A673 (cell line): ENCODE data around the gene HDGF. TPM values are rescaled to one million over a fixed set of nuclear protein-coding genes. Genes with fewer than 3 reads are reported as not detected.
"Not testable (repeated sequence)": the region's sequence is repeated elsewhere in the genome, so short reads cannot be mapped to it uniquely, and the experiment has no call there.

Experiments used
- BruUV-seq: library from RNA; stranded (reverse); fragments of 400-500 nt; replicated peaks from 2 replicates; lab custom pipeline; 2021; lab: Mats Ljungman, UMichigan
- CTCF ChIA-PET: fragments of 300-600 bp; sonication (Branson Sonifier 250); formaldehyde crosslinking; loops from one replicate; lab custom pipeline; 2022; ENCODE audit warnings: antibody characterized with exemption; lab: Charles Lee
- POLR2A ChIA-PET: fragments of 300-600 bp; sonication (Branson Sonifier 250); formaldehyde crosslinking; loops from one replicate; lab custom pipeline; 2022; ENCODE audit warnings: antibody characterized with exemption; ENCODE audit not compliant: low non-redundant PET; lab: Charles Lee
- DNase-seq: peaks from one replicate; pipeline ENCODE4 v3.0.0-alpha.2; 2015; ENCODE audit warnings: low spot score
- H3K27ac ChIP-seq: fragments of 200-600 bp; sonication (generic); 2 replicates; pipeline ENCODE4 v1.5.1; 2016; ENCODE audit warnings: mixed run types, low read depth, mild to moderate bottlenecking, mixed read lengths, antibody characterized with exemption, low read length; ENCODE audit not compliant: poor library complexity, severe bottlenecking
- H3K27me3 ChIP-seq: fragments of 200-600 bp; sonication (generic); replicated peaks from 2 replicates; pipeline ENCODE4 v1.6.1; 2017; ENCODE audit warnings: mixed run types, low read depth, mild to moderate bottlenecking, mixed read lengths, antibody characterized with exemption, low read length; ENCODE audit not compliant: insufficient read depth, poor library complexity
- H3K36me3 ChIP-seq: fragments of 200-600 bp; sonication (generic); 2 replicates; pipeline ENCODE4 v1.6.1; 2016; ENCODE audit warnings: mixed run types, mild to moderate bottlenecking, mixed read lengths, antibody characterized with exemption, low read length; ENCODE audit not compliant: insufficient read depth, poor library complexity, severe bottlenecking
- H3K4me1 ChIP-seq: fragments of 200-600 bp; sonication (generic); 2 replicates; pipeline ENCODE4 v1.6.1; 2017; ENCODE audit warnings: mixed run types, mild to moderate bottlenecking, mixed read lengths, antibody characterized with exemption, low read length; ENCODE audit not compliant: insufficient read depth, poor library complexity, severe bottlenecking
- H3K4me3 ChIP-seq: fragments of 200-600 bp; sonication (generic); 2 replicates; pipeline ENCODE4 v1.5.1; 2016; ENCODE audit warnings: low read depth, mixed run types, mild to moderate bottlenecking, mixed read lengths, low read length; ENCODE audit not compliant: poor library complexity, severe bottlenecking
- H3K9me3 ChIP-seq: fragments of 200-600 bp; sonication (generic); 2 replicates; pipeline ENCODE4 v1.6.1; 2016; ENCODE audit warnings: mixed run types, low read depth, mild to moderate bottlenecking, mixed read lengths, antibody characterized with exemption, low read length; ENCODE audit not compliant: poor library complexity, severe bottlenecking
- EZH2 ChIP-seq: fragments of 200-600 bp; sonication (generic); IDR thresholded peaks from 2 replicates; pipeline ENCODE4 v1.6.1; 2017; ENCODE audit warnings: borderline replicate concordance, low read depth, mild to moderate bottlenecking, mixed read lengths, antibody characterized with exemption, low read length; ENCODE audit not compliant: poor library complexity, severe bottlenecking
- intact Hi-C: fragments of 100-400 bp; cut with micrococcal nuclease; formaldehyde crosslinking; loops from one replicate; pipeline ENCODE4 v1.10.0; 2022; ENCODE audit not compliant: unreplicated experiment
- total RNA-seq: library from RNA; stranded (reverse); gene quantifications from 2 replicates; pipeline ENCODE4 v1.2.3, GENCODE V29; 2021
- TF ChIP-seq, protein P1 (sequence below): fragments of 300-800, 200-600 bp; sonication (generic); conservative IDR thresholded peaks from 2 replicates; pipeline ENCODE4 v1.5.1; 2017; ENCODE audit warnings: low read depth, mild to moderate bottlenecking, antibody characterized with exemption, low read length, moderate library complexity, mixed read lengths

The HDGF gene
- total RNA-seq, 1 experiment from 2014 or later: 536 TPM

DNA sequence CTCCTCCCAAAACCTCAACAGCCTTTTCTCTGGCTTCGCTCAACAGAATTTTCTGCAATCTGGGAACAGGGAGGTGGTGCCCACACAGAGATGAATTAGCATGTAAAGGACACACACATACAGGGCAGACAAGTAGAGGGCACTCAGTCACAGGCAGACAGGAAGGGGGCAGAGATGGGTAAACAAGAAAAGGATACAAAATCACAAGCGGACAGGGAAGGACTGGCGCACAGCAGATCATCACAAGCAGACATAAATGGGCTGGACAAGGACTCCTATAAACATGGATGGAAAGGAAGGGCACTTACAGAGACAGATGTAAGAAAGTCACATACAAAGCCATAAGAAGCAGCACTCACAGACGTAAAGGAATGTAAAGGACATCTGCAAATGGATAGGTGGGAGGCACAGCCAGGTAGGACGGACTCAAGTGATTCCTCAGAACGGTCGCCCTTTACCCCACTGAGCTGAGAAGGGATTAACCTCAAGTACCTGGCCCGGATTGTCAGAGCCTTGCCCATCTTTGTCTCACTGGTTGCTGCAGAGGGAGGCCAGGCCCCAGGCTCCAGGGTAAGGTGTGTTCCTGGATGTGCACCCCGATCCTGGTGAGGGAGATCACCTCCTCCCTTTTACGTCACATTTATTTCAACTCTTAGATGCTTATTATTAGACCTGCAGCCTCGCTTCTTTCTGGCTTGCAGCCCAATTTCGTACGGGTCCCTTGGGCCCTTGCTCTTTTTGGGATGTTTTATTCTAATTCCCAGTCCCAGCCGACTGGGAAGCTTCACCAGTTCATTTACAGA, 15.0 kb upstream of the HDGF start:
- H3K9me3 ChIP-seq: no peaks in the 10 kb centered on the region
- H3K27ac ChIP-seq: peak overlapping the region; percentile 94
- TF ChIP-seq, protein P1, sequence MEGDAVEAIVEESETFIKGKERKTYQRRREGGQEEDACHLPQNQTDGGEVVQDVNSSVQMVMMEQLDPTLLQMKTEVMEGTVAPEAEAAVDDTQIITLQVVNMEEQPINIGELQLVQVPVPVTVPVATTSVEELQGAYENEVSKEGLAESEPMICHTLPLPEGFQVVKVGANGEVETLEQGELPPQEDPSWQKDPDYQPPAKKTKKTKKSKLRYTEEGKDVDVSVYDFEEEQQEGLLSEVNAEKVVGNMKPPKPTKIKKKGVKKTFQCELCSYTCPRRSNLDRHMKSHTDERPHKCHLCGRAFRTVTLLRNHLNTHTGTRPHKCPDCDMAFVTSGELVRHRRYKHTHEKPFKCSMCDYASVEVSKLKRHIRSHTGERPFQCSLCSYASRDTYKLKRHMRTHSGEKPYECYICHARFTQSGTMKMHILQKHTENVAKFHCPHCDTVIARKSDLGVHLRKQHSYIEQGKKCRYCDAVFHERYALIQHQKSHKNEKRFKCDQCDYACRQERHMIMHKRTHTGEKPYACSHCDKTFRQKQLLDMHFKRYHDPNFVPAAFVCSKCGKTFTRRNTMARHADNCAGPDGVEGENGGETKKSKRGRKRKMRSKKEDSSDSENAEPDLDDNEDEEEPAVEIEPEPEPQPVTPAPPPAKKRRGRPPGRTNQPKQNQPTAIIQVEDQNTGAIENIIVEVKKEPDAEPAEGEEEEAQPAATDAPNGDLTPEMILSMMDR: no peak
- no peak for TF ChIP-seq EZH2
- ChIA-PET POLR2A (no interaction called here), CTCF (interaction anchor here (0.6 to 1.4 kb wide), 4 partner anchors 19 to 105 kb away, joined by 4 to 9 read pairs (median 4); partner anchors contain the start of gene MRPL24)
- intact Hi-C loops: loop anchor here (1.0 to 2.0 kb wide), 2 partner anchors 16 to 25 kb away; partner anchors contain the start of genes HDGF and MRPL24
- H3K4me1 ChIP-seq: peaks cover 14% of the 10 kb centered on the region
- H3K27me3 ChIP-seq: no peaks in the 10 kb centered on the region
- peak overlapping the region; percentile 89 for H3K4me3 ChIP-seq
- DNase-seq: no peak
- H3K36me3 ChIP-seq: peaks cover 8% of the 10 kb centered on the region
- TSS peak; percentile 68 for BruUV-seq

DNA sequence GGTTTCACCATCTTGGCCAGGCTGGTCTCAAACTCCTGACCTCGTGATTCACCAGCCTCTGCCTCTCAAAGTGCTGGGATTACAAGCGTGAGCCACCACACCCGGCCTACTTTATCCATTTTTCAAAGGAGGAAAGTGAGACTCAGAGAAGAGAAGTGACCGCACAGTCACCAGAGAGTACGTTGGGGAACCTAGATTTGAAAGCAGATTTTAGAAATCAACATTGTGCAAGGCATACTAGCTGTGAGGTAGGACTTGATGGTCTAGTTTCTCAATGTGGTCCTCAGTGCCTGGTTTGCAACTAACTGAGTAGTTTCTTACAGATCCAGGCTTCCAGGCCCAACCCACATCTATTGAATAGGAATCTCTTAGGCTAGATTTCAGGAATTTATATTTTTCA, 14.2 kb upstream of the HDGF start:
- no TSS peak for BruUV-seq
- intact Hi-C loops: loop anchor here (2.0 kb wide), 1 partner anchor 15 kb away; the partner anchor contains the start of gene HDGF
- Histone ChIP-seq H3K27ac (no peak overlapping the region), H3K9me3 (no peaks in the 10 kb centered on the region), H3K36me3 (peaks cover 2% of the 10 kb centered on the region), H3K4me1 (peaks cover 14% of the 10 kb centered on the region), H3K27me3 (no peaks in the 10 kb centered on the region), H3K4me3 (no peak overlapping the region)
- no peak for TF ChIP-seq EZH2
- no peak for DNase-seq
- ChIA-PET POLR2A (no interaction called here), CTCF (no interaction called here)

DNA sequence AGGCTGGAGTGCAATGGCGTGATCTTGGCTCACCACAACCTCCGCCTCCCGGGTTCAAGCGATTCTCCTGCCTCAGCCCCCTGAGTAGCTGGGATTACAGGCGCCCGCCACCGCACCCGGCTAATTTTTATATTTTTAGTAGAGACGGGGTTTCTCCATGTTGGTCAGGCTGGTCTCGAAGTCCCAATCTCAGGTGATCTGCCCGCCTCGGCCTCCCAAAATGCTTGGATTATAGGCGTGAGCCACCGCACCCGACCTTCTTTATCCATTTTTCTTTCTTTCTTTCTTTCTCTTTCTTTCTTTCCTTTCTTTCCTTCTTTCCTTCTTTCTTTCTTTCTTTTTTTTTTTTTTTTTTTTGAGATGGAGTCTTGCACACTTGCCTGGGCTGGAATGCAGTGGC, 13.7 kb upstream of the HDGF start:
- H3K36me3 ChIP-seq, POLR2A ChIA-PET, H3K27me3 ChIP-seq, H3K4me3 ChIP-seq, DNase-seq, H3K27ac ChIP-seq, CTCF ChIA-PET, intact Hi-C loops, BruUV-seq, H3K9me3 ChIP-seq: not testable (repeated sequence)
- peaks cover 14% of the 10 kb centered on the region for H3K4me1 ChIP-seq

DNA sequence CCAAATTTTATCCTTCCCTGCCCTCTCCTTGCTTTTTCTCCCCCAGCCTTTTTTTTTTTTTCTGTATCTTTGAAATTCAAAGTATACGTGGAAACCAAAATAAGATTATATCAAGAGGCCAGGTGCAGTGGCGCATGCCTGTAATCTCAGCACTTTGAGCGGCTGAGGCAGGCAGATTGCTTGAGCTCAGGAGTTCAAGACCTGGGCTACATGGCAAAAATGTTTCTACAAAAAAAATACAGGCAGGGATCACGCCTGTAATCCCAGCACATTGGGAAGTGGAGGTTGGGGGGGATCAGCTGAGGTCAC, 9.3 kb upstream of the HDGF start:
- no peaks in the 10 kb centered on the region for H3K9me3 ChIP-seq
- CTCF ChIA-PET: no interaction called here
- no peak for TF ChIP-seq EZH2
- TF ChIP-seq, protein P1: no peak
- no peaks in the 10 kb centered on the region for H3K27me3 ChIP-seq
- H3K36me3 ChIP-seq: no peaks in the 10 kb centered on the region
- POLR2A ChIA-PET: no interaction called here
- H3K4me3 ChIP-seq: no peak overlapping the region
- peaks cover under 1% of the 10 kb centered on the region for H3K4me1 ChIP-seq
- BruUV-seq: no TSS peak
- DNase-seq: no peak
- intact Hi-C loops: no loop called here
- H3K27ac ChIP-seq: no peak overlapping the region
